AG08395 (cell line): ENCODE results near the gene EFL1.

Experiments
- DNase-seq: peaks from one replicate; pipeline ENCODE4 v3.0.0; 2012; ENCODE audit warnings: mixed read lengths, low spot score

The EFL1 gene

DNA sequence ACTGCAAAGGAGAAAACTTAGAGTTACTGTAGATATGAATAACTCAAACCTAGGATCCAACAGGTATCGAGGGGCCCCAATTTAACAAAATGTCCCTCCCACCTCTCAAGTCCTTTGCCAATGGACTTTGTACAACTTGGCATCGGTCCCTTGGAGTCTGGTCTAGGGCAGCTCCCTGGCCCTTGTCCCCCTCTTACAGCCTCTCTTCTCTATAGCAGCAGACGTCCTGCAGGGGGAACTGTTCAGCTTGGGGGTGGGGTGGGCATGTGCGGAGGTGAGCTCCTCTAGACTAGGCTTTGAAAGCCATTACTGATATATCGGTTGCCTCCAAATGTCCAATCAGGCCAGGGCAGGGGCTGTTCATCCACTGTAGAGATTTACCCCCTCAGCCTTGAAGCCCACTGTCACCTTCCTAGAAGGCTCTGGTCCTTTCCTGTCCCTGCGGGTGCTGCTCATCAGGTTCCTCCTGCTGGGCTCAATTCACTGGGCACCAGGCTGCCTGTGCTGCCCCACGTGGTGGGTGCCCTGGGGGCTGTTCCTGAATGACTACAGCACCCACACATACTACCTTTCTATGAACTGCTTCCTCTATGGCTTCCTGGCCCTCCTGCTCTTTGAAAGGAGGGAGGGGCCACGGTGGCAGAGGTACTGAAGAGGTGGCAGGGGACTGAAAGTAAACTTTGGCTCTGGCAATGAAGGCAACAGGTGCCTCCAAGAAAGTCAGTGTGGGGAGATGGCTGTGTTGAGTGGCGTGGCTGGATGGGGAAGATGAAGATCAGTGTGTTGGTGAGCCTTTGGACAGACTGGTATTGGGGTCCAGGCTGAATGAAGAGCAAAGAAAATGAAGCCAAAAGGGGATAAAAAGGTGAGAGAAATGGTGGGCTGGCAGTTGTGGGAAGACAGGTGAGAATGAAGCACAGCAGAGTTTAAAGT is 137.9 kb downstream of the EFL1 start:
- DNase-seq = no peak

DNA sequence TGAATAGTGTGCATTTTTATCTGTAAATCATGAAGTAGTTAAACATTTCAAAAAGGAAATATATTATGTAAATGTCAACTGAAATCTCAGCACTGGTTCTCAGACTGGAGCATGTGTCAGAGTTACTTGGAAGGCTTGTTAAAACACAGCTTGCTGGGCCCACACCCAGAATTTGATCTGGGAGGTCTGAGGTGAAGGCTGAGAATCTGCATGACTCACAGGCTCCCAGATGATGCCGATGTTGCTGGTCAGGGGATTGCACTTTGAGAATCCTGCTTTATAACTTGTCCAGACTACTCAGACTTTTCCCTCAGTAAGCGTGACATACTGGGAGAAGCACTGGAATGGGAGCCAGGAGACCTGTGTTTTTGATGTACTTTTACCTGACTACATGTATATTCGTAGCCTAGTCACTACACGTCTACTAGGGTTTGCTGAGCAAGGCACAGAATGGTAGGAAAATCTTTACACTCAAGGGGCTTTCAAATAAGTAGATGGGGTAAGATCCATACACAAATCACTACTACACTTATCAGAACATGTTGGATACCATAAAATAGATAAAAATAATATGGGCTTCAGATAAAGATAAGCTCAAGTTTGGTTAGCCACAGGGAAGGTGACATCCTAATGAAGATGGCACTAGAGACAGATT is 139.7 kb downstream of the EFL1 start:
- DNase-seq = peak; percentile 93

- DNase-seq = no peak
Measured at GRCh38 chr15:82118040-82118439, 144.5 kb downstream of the EFL1 start.

- DNase-seq = no peak
Measured at GRCh38 chr15:82117296-82117695, 145.2 kb downstream of the EFL1 start.

DNA sequence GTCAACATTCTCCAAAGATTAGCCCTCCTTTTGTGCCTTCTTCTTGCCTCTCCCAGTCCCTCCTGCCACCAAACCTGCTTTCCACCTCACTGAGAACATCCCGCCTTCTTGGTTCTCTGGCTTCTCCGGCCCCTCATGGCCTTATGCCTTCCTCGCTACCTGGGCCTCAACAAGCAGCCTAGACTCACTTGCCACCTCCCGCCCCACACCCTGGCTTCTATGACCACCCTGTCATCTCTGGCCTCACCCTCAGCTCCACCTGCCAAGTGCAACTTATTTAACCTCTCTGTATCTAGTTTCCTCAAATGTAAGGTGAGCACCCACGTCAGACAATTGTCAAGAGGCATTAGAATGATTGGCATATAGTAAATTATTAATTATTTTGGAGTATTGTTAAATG is 147.9 kb downstream of the EFL1 start:
- no peak for DNase-seq

- no peak for DNase-seq
Measured at GRCh38 chr15:82113106-82113715, 149.3 kb downstream of the EFL1 start.

GRCh38 chr15:82111918-82112317 is 150.6 kb downstream of the EFL1 start:
- DNase-seq = peak; percentile 59

GRCh38 chr15:82110144-82110543 is 152.4 kb downstream of the EFL1 start:
- DNase-seq = no peak

DNA sequence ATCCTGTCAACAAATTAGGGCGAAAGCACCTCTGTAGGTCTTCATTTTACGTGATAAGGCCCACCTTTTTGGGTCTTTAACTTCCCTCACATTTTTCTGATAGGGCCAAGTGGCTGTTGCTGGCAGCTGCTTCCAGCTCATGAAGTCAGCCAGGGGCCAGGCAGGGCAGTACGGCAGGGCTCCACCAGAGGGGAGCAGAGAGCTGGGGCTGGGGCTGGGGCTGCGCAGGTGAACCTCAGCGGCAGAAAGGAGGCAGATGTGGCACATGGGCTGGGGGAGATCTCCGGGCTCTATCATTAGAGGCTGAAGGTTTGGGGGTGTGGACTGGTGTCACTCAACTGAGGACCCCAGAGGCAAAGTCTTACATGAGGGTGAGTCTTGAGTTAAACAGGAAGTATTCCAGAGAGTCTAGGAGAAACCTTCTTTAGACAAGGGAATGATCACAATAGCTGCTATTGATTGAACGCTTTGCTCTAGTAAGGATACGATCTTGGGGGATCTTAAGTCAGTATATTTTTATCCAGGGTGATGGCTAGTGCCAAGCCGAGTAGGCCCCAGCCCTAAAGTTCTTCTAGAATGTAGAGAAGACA is 153.9 kb downstream of the EFL1 start:
- peak; percentile 76 for DNase-seq

GRCh38 chr15:82106679-82107078 is 155.9 kb downstream of the EFL1 start:
- DNase-seq = no peak

- DNase-seq = peak; percentile 71
Measured at GRCh38 chr15:82105451-82106215, 156.9 kb downstream of the EFL1 start.

DNA sequence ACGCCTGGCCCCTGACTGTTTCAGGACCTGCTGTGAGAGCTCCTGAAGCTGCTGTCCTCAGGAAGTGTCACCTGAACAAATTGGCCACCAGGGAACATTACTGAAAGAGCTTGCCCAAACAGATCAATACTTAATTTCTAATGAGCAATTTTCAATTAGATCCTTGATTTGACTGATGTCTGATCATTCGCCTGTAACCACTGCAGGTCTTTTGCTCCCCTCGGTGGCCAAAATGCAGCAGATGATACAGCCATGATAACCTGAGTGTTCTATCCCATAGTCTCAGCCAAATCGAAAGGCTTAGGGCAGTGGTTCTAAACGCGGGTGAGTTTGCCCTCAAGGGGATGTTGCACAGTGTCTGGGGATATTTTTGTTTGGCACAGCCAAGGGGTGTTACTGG is 159.1 kb downstream of the EFL1 start:
- DNase-seq = no peak

- DNase-seq = peak; percentile 44
Measured at GRCh38 chr15:82100111-82100929, 162.2 kb downstream of the EFL1 start.

DNA sequence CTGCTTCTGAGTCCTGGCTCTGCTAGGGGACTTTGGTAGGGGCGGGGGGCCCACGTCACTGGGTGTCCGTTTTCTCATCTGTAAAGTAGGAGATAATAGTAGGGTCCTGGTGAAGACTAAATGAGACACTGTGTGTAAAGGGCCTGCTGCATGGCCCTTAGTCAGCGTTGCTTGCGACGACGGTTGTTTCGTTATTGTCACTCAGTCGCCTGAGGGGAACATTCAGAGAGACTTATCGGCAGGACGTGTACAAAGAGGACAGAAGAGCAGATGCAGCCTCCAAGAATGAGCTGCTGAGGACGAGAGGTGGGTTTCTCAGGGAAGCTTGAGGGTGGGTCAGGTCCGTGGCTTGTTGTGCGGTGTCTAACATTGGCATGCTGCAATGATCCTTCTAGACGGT is 163.9 kb downstream of the EFL1 start:
- no peak for DNase-seq

- no peak for DNase-seq
Measured at GRCh38 chr15:82095803-82096202, 166.7 kb downstream of the EFL1 start.

DNA sequence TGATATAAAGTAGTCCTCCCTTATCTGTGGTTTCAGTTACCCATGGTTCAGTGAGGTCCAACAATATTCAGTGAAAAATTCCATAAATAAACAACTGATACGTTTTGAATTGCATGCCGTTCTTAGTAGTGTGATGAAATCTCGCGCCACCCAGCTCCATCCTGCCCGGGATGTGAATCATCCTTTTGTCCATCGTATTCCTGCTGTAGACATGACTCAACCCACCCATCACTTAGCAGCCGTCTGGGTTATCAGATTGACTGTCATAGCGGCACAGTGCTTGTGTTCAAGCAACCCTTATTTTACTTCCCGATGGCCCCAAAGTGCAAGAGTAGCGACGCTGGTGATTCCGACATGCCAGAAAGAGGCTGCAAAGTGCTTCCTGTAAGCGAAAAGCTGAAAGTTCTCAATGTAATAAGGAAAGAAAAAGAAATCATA is 168.7 kb downstream of the EFL1 start:
- DNase-seq = no peak

GRCh38 chr15:82093325-82093724 is 169.2 kb downstream of the EFL1 start:
- no peak for DNase-seq

GRCh38 chr15:82091636-82092140 is 170.8 kb downstream of the EFL1 start:
- DNase-seq = no peak

DNA sequence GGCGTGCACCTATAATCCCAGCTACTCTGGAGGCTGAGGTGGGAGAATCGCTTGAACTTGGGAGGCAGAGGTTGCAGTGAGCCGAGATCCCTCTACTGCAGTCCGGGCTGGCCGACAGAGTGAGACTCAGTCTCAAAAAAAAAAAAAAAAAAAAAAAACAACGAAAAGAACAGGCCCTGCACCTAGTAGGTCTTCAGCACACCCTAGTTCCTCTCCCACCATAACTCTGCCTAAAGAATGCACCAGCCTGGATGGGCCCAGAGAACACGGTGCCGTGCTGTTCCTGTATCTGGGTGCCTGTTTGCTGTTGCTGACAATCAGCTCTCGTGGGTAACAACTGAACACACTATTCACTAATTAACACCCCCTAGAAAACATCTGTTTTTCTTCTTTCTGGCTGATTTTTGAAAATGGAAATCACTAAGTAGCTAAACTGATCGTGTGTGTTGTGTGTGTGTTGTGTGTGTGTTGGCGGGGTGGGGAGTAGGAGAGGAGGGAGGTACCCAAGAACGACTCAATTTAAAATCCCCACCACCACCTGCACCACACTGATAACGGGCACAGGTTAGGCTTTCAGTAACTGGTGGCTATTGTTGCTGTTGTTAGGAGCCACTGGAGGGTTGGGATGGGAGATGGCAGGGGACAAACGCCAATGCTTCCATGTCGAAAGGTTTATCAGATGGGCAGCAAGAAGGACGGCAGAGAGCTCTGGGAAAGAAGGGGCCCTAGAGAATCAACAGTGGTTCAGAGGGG is 176.1 kb downstream of the EFL1 start:
- no peak for DNase-seq
